Spleen (tissue), 7 donors: ENCODE results near the gene SULF2.

Source experiments
- CTCF ChIP-seq, 11 experiments: fragments of 200-600 bp in 7 of 11; fragments of 450-650 bp in 4 of 11; sonication (generic) in 4 of 11; IDR thresholded peaks in 8 of 11; conservative IDR thresholded peaks in 3 of 11; 1 replicate in 7 of 11; 2 replicates in 4 of 11; pipeline versions ENCODE4 v1.4.0 to v1.8.0; 2016 to 2021; ENCODE audit warnings: antibody characterized with exemption in 11 of 11, inconsistent platforms in 4 of 11, mild to moderate bottlenecking in 1 of 11
- POLR2A ChIP-seq, 3 donors: fragments of 450-650 bp; IDR thresholded peaks; one replicate each; pipeline ENCODE4 v1.5.1; 2017; ENCODE audit warnings: antibody characterized with exemption in 3 of 3, mild to moderate bottlenecking in 1 of 3
- donor health status: DM: no; HTN: no; CAD: no; lungs with moderate emphysema.
- donor health status: DM: no; HTN: no; CAD: no.
- donor health status: DM: no; HTN: no; CAD: no.

GRCh38 chr20:47713163-47713562, 72.1 kb downstream of the SULF2 start:
- TF ChIP-seq POLR2A (IDR thresholded peaks at IDR 0.05), result no peak
- TF ChIP-seq CTCF (IDR thresholded peaks at IDR 0.05 in 8 of 11, conservative IDR thresholded peaks at IDR 0.05 in 3 of 11), result no peak
